ENCODE data around the gene NOC2L.

The NOC2L gene

GRCh38 chr1:932776-933602 is 26.1 kb downstream of the NOC2L start:
- TF ChIP-seq ZNF565 (CRISPR knock-in tag; conservative IDR thresholded peaks at IDR 0.05; ENCODE audit: low read depth) (no peak), GLIS3 (CRISPR knock-in tag; IDR thresholded peaks at IDR 0.05) (no peak), ZFP3 (CRISPR knock-in tag; IDR thresholded peaks at IDR 0.05) (no peak), TCF4 (CRISPR knock-in tag; IDR thresholded peaks at IDR 0.05; ENCODE audit: borderline replicate concordance) (no peak), ISL1 (CRISPR knock-in tag; IDR thresholded peaks at IDR 0.05) (no peak), TSHZ2 (CRISPR knock-in tag; IDR thresholded peaks at IDR 0.05) (no peak)
- no peak; the same call in 2 of the 3 replicates for ATAC-seq

- no peak for TF ChIP-seq CSDC2 (CRISPR knock-in tag; IDR thresholded peaks at IDR 0.05)
- no peak for TF ChIP-seq SNAI2 (CRISPR knock-in tag; IDR thresholded peaks at IDR 0.05)
- no peak for TF ChIP-seq RARB (CRISPR knock-in tag; IDR thresholded peaks at IDR 0.05)
- no peak for TF ChIP-seq PPARA (CRISPR knock-in tag; IDR thresholded peaks at IDR 0.05; ENCODE audit: borderline replicate concordance)
- no peak for TF ChIP-seq TSHZ2 (CRISPR knock-in tag; IDR thresholded peaks at IDR 0.05)
- no peak for TF ChIP-seq ZFP3 (CRISPR knock-in tag; IDR thresholded peaks at IDR 0.05)
- TF ChIP-seq ZFP30 (CRISPR knock-in tag; IDR thresholded peaks at IDR 0.05): no peak
- TF ChIP-seq OSR1 (CRISPR knock-in tag; IDR thresholded peaks at IDR 0.05): no peak
- no peak for TF ChIP-seq ARNTL (CRISPR knock-in tag; IDR thresholded peaks at IDR 0.05; ENCODE audit: borderline replicate concordance, low read depth)
- no peak for TF ChIP-seq ZNF565 (CRISPR knock-in tag; conservative IDR thresholded peaks at IDR 0.05; ENCODE audit: low read depth)
- no peak for TF ChIP-seq ZC3H10 (CRISPR knock-in tag; IDR thresholded peaks at IDR 0.05)
- TF ChIP-seq CSRNP3 (CRISPR knock-in tag; IDR thresholded peaks at IDR 0.05): no peak
- TF ChIP-seq ZNF70 (CRISPR knock-in tag; IDR thresholded peaks at IDR 0.05): no peak
- no peak for TF ChIP-seq TOX (CRISPR knock-in tag; IDR thresholded peaks at IDR 0.05; ENCODE audit: borderline replicate concordance)
- no peak for TF ChIP-seq GLIS3 (CRISPR knock-in tag; IDR thresholded peaks at IDR 0.05)
- no peak for TF ChIP-seq ISL1 (CRISPR knock-in tag; IDR thresholded peaks at IDR 0.05)
- TF ChIP-seq CREB5 (CRISPR knock-in tag; IDR thresholded peaks at IDR 0.05; ENCODE audit: low read depth): no peak
- ATAC-seq: no peak
Measured at GRCh38 chr1:932173-932510, 26.9 kb downstream of the NOC2L start.

- TF ChIP-seq ZFP3 (CRISPR knock-in tag; IDR thresholded peaks at IDR 0.05) (peak; percentile 95), CREB5 (CRISPR knock-in tag; IDR thresholded peaks at IDR 0.05; ENCODE audit: low read depth) (no peak)
- no peak for ATAC-seq
Measured at GRCh38 chr1:931380-932172, 27.5 kb downstream of the NOC2L start.

All from SK-N-SH treated with all-trans-retinoic acid at 6 μM for 48 hours (cell line).